DMS153 treated with DMSO at 0.1 percent for 48 hours (cell line): ENCODE data around the gene FRMD1.

Experiments used
- DNase-seq: peaks from one replicate; lab custom pipeline; 2025; ENCODE audit not compliant: unreplicated experiment; lab: John Stamatoyannopoulos, UW

Gene FRMD1

GRCh38 chr6:168043848-168044415 lies 35.1 kb downstream of the FRMD1 start:
- DNase-seq: no peak

GRCh38 chr6:168043193-168043847 lies 35.7 kb downstream of the FRMD1 start:
- no peak for DNase-seq

DNA sequence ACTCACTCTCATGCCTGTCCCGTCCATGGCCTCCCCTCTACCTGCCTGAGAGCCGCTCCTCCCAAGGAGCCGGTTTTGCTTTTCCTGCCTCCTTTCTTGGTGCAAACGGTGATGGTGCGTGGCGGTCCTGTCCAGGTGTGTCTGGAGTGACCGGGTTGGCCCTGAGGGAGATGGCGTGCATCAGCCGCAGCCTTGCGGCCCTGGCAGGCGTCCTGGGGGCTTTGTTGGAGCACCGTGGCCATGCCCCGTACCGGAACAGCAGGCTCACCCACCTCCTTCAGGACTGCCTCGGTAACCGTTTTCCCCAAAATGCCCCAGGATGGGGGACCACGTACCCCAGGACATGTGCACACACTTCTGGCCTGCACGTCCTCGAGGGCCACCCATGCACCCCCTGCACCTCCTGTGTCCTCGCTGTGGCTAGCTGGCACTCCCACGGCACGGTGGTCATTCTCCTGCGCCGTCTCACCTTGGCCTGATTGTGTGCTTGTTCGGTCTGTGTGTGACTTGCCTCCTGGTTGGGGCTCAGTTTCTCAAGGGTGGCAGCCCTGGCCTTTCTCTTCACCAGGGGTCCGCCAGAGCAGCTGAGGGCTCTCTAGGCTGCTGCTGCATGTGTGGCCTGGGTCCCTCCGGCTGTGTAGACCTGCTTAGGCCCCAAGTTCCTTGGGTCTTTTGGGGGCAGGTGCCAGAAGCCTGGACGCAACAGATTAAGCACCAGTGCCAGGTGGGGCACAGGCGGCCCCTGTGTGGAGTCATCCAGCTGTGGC lies 36.4 kb downstream of the FRMD1 start:
- DNase-seq: no peak

- DNase-seq: no peak
Measured at GRCh38 chr6:168041928-168042327, 37.1 kb downstream of the FRMD1 start.

DNA sequence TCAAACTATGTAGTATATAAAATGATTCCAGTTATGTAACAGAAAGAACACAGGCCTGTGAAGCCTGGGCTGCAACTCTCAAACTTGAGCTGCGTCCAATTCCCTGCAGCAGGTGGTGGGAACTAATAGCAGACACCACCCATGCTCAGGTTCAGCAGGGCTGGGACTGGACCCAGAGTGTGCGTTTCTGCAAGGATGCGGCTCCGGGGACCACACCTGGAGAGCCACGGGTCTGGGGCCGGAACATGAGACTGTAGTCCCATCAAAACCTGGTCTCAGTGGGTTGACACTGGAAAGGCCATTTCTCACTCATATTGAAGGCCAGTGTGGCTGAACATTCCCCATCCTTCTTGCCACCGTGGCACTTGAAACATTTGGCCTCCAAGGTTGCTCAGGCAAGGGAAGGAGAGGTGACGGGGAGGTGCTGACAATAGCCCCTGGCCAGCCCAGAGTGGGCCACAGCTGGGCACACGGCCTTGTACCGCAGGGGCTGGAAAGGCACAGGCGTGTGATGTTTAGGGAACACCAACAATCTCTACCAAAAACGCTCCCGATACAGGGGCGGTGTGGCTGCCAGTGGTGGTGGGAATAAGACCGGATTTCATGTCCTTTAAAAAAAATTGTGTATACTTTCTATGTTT lies 38.0 kb downstream of the FRMD1 start:
- DNase-seq: no peak

DNA sequence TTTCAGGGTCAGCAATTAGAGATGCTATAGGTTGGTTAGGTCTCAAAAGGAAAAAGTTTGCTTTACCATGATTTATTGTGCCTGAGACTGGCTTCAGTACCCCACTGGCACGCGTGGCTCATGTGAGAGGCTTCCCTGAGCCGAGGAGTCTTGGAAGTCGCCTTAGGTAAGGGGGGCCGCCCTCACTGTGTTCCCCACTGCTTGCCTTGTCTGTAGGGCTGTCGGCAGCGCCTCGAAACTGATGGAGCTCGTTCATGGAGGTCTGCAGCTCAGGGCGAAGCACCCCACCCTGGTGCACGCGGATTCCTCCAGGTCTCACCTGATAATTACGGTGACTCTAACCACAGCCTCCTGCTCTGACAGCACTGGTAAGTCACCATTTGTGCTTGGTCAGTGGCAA lies 39.2 kb downstream of the FRMD1 start:
- DNase-seq: no peak

- DNase-seq: no peak
Measured at GRCh38 chr6:168039301-168039700, 39.7 kb downstream of the FRMD1 start.

DNA sequence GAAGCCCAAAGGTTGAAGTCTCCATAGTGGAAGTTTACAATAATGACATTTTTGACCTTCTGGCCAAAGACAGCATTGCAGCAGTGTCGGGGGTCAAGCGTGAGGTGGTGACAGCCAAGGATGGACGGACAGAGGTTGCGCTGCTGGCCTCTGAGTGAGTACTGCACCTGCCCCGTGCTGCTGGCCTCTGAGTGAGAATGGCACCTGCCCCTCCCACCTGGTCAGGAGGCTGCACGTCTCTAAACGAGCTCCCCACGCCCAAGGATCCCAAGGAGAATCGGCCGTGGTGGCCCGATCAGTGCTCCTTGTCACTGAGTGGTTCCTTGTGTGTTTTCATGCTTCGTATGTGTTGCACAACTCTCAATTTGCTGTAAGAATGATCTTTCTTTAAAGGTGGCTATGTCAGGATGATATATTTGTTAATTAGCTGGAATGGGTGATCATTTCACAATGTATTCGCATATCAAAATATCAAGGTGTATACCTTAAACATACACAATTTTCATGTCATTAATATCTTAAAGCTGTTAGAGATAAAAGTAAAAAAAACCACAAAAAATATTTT lies 40.4 kb downstream of the FRMD1 start:
- DNase-seq: no peak

- no peak for DNase-seq
Measured at GRCh38 chr6:168037856-168038255, 41.2 kb downstream of the FRMD1 start.

- DNase-seq: no peak
Measured at GRCh38 chr6:168037242-168037641, 41.8 kb downstream of the FRMD1 start.

- peak; percentile 50 for DNase-seq
Measured at GRCh38 chr6:168035661-168036545, 43.1 kb downstream of the FRMD1 start.

DNA sequence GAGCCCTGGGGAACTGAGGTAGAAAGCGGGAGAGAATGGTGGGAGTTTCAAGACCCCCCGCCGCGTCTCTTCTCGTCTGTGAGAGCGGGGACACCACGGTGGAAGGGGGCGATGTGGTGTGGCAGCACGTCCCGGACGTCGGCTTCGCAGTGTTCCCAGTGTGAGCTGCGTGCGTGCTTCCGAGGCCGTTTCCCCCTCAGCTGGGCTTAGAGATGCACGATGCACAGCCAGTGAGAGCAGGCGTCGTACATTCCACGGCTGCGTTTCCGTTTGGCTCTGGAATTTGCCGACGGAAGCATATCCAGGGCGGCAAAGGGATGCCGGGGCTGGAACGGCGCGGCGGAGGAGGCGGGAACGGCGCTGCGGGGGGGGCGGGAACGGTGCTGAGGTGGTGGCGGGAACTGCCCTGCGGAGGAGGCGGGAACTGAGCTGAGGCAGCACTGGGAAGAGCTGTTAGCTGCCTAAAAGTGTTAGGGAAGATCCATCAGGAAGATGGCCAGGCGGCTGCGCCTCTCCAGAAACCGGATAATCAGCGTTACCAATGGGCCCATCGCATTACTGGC lies 43.8 kb downstream of the FRMD1 start:
- DNase-seq: peak; percentile 23

DNA sequence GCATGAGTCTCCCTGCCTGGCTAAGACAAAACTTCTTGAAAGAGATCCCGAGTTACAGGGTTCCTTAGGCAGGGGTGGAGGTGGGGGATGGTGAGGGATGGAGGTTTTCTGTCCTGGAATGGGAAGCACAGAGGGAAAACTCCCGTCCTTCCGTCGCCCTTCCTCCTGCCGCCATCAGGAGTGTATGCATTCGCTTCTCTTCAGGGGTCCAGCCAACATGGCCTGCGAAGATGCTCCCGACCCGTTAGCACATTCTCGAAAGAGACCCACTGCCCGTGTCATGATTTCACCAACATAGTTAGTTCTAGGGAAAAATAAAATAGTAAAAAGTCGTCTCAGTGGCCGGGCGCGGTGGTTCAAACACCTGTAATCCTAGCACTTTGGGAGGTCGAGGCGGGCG lies 44.5 kb downstream of the FRMD1 start:
- DNase-seq: no peak

DNA sequence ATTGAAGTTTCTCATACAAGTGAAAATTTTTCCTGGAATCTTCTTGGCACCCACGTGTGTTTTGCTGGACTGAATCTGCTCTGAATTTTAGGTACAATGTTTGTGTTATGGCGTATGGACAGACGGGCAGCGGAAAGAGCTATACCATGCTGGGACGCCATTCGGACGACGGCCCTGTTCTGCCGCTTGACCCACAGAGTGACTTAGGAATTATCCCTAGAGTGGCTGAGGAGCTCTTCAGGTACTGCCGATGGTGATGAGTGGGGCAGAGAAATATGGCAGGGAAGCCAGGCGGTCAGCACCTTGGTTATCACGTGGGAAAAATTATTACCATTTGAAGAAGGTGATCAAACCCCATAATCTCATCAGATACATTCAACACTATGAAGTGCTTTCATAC lies 45.2 kb downstream of the FRMD1 start:
- no peak for DNase-seq

DNA sequence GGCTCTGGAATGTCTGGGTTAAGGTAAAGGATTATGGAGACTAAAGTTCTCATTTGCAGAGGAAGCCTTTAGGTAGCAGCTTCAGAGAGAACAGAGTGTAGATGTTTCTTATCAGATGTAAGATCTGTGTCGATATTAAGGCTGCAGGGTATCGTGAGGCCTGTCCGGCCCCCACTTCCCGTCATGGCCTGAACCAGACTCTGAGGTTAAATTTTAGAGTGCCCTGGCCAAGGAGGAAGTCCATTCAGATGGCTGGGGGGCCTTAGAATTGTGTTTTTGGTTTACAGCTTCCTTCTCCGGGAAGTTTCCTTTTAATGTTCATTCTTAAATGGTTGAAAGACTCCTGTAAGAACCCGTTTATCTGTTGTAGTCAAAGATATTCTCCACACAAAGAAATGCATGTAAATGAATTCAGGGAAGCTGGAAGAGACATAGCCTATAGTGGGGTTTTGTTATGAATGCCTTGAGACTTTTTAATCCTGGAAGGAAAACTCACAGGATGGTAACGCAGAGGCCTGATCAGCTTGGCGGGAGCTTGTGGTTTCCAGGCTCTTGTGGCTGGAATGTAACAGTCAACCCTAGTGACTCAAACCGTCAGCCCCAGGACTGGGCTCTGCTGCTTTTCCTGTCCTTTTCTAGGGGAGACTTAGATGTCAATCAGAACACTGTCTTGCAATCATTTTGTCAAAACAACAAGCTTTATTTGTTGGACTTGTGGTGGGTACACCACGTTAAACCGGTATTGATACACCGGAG lies 46.8 kb downstream of the FRMD1 start:
- no peak for DNase-seq

DNA sequence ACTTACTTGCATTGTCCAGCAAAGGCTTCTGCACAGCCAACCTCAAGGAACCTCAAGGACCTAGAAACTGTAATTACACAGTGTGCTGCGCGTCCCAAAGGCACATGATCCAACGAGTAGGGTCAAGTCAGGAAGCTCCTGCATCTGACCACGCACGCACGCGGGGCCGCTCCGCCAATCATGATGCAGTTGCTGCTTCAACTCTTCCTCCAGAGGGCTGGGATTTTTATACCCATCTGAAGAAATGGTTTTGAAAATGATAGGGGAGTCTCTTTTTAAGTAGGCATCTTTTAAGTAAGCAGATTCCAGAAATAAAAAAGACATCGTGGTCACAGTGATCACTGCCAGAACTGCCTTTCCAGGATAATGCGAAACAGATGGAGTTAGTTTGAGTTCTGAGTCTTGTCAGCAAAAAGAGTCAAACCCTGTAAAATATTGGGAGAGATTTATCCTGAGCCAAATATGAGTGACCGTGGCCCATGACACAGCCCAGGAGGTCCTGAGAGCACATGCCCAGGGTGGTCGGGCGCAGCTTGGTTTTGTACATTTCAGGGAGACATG lies 47.5 kb downstream of the FRMD1 start:
- DNase-seq: no peak

- DNase-seq: no peak
Measured at GRCh38 chr6:168030908-168031307, 48.1 kb downstream of the FRMD1 start.

DNA sequence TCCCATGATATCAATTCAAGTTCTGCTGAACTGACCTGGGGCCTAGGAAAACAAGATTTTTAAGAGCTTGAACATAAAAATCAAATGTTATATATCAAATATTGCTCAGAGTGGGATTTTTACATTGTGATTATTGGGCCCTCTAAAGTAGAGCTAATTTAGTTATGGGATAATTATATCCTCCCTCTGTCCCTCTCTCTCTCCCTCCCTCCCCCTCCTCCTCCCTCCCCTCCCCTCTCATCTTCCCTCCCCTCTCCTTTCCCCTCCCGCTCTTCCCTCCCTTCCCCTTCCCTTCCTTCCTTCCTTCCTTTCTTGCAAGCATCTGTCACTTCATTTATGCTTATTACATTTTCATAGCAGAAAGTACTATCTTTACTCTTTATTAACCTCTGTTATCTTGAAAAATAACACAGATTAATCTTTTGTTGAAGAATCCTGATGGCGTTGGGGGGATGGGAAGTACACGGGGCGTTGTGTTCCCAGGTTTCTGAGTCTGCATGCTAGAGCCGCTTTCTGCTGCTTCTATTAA lies 48.7 kb downstream of the FRMD1 start:
- DNase-seq: no peak
